Inflammatory macrophage treated with lipopolysaccharide for 1 hour (primary cell): Measurements from ENCODE around the gene TSPAN15.
"Not testable (repeated sequence)": the region's sequence is repeated elsewhere in the genome, so short reads cannot be mapped to it uniquely, and the experiment has no call there.

Experiments
- DNase-seq, 2 donors: peaks; one replicate each; pipeline ENCODE4 v3.0.0-alpha.2; 2020 to 2022

Gene TSPAN15

DNA sequence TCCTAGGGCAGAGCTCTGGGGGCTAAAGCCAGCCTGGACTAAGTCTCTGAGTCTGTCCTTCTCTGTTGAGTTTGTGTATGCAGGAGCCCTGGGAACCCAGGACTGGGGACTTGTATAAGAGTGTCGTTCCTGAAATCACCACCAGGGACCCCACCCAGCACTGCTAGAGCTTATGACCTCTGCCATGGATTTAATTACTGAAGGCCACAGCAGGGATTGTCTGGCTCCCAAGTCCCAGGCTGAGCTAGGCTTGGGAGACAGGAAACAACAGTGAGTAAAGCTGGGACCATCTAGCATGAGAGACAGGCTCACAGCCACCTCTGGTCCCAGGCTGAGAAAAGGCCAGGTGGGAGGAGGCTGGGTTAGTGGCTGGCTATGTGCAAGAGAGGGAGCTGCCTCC, 1.4 kb upstream of the TSPAN15 start:
- DNase-seq = peak in 1 of 2 donors; percentile 64

DNA sequence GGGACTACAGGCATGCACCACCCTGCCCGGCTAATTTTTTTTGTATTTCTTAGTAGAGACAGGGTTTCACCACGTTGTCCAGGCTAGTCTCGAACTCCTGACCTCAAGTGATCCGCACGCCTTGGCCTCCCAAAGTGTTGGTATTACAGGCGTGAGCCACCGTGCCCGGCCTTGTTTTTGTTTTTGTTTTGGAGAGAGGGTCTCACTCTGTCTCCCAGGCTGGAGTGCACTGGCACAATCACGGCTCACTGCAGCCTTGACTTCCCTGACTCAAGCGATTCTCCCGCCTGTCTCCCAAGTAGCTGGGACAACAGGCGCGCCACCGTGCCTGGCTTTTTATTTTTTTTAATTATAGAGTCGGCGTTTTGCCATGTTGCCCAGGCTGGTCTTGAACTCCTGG, 870 bp upstream of the TSPAN15 start:
- DNase-seq = not testable (repeated sequence)

DNA sequence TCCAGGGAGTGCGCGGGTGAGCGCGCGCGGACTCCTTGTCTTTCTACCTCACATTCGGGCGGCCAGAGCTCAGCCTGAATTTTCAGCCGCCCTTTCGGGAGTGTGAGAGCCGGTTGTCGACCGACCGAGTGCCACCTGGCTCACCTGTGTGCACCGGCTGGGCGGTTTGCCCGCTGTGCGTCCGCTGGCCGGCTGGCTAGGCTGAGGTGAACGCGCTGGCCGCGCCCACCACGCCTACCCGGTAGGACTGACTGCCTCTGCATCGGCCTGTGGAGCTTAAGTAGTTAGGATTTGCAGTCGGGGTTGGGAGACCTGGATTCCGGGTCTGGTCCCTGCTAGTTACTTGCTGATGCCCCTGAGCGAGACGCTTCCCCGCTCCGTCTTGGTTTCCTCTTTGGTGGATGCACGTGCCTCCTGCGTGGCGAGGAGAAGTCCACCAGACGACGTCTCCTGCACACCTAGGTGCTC, 553 bp downstream of the TSPAN15 start:
- no peak for DNase-seq

DNA sequence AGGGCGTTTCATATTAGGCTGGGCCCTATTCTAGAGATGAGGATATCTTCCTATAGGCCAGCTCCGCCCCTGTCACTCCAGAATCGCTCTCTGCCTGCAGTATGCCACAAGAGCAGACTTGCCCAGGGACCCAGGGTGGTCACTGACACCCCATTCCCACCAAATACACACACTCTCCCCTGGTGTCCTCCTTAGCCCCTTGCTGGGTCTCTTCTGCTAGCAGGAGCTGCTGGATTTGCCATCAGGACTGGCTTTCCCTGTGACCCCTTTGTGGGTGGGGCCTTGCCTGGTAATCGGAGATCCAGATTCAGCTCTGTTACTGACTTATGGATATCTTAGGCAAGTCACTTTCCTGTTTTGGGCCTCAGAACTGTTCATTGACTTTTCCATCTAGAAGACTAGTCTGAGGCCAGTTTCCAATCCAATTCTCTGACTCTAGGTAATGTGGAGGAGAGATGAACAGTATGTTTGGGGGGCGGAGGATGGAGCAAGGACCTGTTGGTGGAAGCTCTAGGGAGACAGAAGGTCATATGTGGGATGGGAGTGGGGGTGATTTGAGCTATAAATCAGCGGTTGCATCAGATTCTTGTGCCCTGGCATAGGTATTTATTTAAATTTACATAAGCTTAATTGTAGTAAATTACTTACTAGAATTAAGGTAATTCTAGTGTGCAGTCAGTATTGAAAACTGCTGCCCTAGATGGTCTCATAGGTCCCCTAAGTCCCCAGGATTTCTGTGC, 1.6 kb downstream of the TSPAN15 start:
- DNase-seq = no peak

DNA sequence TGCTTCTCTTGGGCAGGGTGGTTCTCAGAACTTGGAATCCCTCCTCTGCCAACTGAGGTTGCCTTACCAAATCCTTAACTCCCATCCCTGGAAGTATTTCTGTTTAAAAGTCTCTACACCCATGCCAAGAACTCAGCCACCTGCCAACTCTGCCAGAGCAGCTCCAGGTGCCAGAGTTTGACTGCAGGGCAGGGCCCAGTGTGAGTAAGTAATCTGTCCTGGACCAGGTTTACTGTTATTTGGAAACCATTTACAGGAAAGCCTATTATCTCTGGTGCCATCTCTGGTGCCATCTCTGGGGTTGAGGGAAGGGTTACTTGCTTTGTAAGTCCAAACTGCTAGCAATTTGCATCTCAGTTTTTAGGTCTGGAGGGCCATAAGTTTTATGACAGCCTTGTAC, 2.5 kb downstream of the TSPAN15 start:
- DNase-seq = no peak

DNA sequence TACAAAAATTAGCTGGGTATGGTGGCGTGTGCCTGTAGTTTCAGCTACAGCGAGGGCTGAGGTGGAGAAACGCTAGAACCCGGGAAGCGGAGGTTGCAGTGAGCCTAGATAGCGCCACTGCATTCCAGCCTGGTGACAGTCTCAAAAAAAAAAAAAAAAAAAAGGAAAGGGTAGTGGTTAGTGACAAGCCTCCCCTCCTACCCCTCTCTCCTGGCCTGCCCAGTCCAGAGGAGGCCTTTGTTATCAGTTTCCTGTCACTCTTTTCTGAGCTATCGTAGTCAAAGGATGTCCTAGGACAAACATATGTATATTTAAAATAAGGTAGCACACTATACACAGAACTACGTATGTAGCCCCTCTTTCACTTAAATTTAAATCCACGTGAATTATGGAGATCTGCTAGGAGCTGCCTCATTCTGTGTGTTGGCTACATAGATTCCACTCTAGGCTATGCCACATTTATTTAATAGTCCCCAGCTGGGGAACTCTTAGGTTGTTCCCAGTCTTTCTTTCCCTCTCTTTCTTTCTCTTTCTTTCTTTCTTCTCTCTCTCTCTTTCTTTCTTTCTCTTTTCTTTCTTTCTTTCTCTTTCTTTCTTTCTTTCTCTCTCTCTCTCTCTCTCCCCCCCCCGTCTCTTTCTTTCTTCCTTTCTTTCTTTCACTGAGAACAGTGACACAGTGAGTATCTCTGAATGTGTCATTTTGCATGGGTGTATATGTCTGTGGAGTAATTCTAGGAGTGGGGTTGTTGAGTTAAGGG, 3.9 kb downstream of the TSPAN15 start:
- DNase-seq = no peak

DNA sequence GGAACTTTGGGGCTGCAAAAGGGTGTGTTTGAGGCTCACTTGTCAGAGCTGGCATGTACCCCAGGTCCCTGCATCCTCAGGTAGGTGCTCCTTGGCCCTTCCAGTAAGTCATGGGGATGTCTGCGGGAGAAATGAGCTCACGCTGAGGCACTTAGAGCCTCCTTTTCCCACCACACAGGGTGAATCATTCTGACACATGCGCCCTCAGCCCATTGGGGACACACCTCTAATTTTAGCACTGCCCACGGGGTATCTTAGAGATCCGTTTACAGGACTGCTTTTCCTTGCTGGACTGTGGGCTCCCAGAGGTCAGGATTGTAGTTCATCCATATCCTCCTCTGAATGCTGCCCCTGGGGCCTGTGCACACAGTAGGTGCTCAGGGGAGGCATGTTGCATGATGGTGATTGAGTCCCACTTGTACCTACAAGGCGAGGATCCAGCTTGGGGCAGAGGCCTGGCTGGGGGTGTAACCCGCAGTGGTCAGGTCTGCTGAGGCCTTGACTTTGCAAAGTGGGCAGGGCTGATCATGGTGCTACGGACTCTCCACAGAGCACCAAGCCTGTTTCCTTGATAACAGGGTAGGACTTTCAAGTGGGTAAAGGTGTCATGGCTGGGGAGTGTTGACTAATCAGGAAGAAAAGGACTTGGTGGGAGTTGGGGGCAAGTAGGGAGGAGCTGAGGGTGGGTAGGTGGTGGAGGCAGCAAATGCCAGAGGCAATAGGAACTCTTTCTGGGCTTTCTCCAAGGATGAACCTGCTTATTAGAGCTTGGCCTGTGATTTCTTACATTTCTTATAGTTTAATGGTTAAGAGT, 5.8 kb downstream of the TSPAN15 start:
- peak in 1 of 2 donors; percentile 41 for DNase-seq

DNA sequence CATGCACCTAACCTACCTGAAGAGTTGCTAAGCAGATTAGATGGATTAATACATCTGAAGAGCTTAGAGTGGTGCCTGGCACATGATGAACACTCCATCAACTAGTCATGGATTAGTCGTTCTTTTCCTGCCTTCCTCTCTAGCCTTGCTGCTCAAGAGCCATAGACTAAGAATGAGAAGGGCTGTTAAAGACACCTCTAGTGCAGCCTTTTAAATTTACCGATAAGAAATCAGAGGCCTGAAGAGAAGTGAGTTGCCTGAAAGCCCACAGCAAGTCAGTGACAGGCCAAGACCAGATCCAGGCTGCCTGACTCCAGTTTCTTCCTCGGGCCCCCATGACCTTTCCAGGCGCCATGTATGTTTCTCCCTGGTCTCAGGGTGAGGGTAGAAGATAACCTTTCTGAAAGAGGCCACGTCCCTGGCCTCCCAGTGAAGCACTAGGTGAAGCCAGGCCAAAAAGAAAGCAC, 6.5 kb downstream of the TSPAN15 start:
- DNase-seq = no peak

DNA sequence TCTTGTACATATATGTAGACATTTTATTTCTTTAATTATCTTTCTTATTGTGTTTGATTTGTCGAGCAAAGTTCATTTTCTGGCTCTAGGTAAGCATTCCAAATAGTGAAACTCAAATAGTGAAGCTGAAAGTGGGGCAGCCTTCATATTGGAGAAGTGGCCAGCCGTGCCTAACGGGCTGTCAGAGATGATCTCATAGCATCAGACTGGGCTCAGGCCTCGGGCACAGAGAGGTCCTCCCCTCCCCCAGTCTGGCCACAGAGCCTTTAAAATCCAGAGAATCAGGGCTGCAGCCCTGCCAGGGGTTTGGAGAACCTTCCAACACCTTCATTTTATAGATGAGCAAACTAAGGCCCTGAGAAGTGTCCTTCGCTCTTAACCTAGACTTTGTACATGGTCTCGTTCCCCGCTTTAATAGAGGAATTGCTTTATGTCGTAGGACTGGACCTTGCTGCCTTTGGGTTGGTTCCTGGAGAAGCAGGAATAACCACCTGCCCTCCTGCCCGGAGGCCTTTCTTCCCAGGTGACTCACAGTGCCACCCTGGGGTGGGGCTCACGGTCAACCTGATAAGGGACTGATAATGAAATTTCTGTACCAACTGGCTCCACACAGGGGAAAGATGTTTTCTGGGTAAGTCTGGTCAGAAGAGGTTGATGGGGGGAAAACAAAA, 7.3 kb downstream of the TSPAN15 start:
- peak; percentile 69 to 77 for DNase-seq

DNA sequence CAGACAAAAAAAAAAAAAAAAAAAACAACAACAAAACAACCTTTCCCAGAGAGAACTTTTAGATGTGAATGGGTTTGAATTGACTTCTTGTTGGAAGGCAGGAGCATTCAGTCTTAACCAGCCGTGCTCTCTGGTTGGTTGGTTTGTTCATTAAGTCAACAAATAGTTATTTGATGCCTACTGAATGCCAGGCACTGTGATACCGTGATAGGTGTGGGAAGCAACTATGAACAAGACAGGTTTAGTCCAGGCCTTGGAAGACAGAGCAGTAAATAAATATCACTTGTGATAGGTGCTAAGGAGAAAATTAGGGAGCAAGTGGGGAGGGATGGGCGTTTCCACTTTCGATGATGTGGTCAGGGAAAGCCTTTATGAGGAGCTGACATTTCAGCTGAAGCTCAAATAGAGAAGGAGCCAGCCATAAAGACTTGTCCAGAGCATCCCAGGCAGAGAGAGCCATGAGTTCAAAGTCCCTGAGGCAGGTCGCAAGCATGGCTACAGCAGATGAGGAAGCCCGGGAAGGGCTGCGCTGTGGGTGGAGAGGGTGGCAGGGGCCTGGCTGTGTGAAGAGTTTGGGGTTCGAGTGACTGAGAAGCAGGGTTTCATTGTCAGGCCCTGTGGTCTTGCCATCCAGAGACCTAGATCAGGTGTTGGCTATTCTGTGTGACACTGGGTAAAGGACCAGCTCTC, 8.0 kb downstream of the TSPAN15 start:
- DNase-seq = no peak

DNA sequence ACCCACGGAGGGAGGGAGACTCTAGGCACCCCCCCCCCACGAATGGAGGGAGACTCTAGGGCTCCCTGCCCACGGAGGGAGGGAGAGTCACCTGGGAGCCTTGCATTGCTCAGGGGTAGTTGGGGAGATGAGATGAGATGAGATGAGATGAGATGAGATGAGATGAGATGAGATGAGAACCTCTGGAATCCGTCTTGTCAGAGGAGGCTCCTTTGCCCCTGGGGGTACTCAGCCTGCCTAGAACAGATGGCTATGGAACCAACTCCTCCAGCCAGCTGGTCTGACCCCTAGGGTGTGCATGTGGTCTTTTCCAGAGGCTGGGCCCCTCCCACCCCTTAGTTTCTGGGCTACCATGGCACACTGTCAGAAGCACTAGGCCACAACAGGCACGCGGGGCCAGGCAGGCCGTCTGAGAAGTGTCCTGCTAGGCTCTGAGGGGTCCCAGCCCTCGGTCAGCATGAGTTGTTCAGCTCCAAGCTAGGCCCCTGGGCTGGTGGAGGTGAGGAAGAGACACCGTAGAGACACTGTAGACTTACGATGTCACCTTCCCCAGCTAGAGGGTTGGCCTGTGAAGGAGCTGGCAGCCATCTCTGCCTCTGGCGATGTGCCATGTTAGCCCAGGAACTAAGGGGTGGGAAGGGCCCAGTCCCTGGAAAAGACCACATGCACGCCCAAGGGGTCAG, 8.8 kb downstream of the TSPAN15 start:
- DNase-seq = no peak

DNA sequence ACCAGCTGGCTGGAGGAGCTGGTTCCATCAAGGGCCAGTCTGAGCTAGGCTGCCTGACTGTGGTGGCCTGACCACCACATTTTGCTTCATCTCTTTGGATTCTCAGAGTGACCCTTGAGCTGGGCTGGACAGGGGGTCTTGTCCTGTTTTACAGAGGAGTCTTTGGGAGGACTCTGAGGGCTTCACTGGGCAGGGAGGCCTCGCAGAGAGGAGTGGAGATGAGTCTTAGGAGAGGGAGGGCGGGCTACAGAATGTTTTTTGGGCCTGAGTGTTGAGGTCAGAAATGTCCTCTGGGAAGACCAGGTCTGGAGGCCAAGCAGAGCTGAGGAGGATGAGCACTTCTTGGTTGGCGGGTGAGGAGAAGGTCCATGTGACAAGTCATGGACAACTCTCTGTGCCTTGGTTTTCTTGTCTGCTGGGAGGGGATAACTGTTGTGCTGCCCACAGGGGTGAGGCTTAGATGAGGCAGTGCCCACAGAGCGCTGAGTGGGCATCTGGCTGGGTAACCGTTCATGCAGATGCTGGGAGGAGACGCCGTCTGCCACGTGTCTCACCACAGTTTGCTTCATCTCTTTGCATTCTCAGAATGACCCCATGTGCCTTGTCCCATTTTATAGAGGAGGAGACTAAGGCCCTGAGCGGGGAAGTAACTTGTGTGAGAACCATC, 9.4 kb downstream of the TSPAN15 start:
- no peak for DNase-seq

DNA sequence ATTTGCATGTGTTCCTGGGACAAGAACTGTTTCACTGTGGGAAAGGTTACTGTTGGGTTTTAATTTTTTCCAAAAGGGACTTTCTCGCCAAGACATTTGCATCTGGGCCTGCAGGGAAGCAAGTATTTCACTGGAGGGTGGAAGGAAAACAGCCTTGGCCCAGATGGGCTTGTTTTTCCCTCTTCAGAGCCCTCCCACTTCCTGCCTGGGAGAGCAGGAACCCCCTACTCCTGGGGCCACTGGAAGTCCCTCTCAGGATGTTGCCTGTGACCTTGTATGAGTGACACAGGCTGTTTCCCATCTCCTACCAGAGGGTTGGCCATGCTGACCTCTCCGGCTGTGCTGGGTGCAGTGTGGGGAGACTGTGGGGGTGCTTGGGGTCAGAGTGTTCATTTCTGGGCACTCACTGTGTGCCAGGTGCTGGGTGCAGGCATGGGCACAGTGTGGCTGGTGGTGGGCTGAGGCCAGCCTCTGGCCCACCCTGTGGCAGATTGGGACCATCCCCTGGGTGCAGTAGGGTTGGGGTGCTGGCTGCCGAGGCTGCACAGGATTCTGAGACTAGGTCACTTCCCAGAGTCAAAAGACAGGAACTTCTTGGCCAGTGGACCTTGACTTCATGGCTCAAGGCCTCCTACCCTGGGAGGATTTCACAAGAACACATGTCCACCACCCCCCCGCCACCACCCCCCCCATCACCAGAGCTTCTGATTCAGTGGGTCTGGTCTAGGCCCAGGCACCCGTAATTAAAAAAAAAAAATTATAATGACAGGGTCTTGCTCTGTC, 10.2 kb downstream of the TSPAN15 start:
- DNase-seq = peak; percentile 40 to 79

DNA sequence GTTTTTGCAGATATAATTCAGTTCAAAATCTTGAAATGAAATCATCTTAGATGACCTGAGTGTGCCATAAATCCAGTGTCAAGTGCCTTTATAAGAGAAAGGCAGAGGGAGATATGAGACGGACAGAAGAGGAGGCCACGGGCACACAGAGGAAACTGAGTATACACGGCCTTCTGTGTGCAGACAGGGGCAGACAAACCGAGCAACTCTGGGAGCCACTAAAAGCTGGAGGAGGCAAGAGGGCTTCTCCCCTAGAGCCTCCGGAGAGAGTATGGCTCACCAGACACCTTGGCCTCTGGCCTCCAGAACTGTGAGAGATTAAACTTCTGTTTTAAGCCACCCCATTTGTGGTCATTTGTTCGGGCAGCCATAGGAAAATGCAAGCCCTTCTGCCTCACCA, 12.6 kb downstream of the TSPAN15 start:
- DNase-seq = no peak

DNA sequence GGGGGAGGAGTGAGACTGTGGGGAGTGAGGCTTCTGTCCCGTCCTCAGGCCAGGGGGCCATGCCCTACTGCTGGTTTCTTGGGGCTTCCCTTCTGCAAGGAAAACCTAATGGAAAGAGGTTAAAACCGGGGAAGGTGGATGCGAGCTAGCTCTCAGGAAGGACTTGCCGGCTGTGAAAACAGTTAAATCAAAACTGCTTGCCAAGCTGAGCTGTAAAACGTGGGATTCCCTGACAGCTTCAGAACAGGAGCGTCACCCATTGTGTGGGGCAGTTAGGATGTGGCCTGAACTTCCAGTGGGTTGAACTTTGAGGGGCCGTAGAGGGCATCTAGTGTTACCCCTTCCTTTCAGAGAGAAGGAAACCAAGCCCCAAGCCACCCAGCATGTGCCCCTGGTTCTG, 13.1 kb downstream of the TSPAN15 start:
- DNase-seq = no peak

DNA sequence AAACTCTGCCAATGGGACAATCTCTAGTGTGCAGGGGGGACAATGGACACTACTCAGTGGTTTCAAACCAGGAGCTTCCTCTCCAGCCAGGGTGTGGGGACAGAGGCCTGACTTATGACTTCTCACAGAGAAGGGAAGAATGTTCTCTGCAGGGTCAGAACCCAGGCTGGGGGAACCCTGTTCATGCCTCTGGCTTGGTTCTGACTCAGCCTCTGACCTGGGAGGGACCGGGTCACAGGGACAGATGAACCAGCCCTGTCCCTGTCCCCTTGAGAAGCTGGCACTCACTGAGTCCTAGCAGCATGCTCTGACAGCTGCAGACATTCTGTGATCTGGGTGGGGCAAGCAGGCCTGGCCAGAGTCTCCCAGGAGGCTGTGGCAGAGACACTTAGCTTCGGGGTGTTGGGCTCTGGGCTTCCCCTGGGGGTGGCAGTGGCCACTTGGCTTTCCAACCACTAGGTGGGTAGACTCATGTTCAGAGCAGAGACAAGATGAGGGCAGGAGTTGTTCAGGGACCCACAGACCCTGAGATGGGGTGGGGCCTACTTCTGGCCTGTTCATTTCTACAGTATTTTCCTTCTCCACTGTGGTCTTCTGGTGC, 13.6 kb downstream of the TSPAN15 start:
- DNase-seq = peak; percentile 50 to 64

DNA sequence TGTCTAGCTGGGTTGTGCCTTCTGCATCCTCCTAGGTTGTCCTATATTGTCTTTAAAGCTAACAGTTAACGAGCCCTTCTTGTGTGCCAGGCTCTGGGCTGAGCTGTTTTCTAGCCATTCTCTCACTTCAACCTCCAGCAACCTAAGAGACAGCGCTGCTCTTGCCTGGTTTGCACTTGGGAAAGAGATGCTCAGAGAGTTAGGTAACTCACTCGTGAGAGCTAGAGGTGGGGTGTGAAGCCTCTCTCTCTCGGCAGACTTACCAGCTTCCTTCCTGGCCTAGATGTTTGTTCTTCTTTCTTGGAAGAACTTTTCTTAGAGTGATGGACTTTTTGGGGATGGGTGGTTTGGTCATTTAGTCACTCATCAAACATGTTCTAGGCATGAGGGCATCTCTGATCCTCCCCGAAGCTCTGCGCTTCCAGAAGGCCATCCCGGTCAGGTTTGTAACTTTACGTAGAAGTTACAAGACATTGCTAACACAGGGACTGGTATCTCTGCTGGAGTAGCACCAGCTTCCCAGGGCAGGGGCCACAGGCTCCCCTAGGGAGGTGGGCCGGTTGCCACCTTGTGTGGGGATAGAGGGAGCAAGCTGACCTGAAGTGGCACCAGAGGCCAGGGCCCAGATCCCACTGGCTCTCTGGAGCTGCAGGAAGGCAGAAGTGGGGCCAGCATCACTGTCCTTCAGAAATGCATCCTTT, 14.3 kb downstream of the TSPAN15 start:
- no peak for DNase-seq

DNA sequence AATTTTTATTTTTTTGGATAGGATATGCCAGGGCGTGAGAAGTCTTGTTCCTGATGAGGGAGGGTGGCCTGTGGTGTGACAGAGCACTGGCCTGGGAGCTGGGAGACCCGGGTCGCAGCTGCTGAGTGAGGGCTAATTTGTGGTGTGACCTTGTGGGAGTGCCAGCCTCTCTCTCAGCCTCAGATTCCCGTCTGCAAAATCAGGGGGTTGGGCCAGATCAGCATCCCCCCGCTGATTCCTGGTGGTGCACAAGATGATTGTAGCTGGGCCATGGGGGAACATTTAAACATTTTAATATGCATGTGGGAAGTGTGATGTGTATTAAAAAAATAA, 14.9 kb downstream of the TSPAN15 start:
- DNase-seq = no peak

DNA sequence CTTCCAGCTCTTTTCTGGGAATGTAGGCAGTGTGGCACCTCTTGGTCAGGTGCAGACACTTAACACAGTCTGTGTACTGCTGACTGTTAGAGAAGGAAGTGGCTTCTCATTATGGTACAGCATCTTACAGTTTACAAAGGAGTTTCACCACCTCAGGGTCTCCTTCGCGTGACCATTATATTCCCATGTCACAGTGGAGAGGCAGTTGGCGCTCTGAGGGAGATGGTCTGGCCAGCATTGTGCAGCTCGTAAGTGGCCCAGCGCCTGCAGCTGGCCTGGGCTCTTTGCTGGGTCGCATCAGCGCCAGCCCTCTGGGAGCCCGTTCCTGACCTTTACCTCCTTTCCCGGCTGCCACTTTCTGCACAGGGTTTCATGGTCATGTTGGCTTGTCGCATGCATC, 15.4 kb downstream of the TSPAN15 start:
- DNase-seq = no peak
